Brain microvascular endothelial cell (primary cell): Measurements from ENCODE around the gene LYPD8.

ENCODE experiments used
- DNase-seq: peaks from one replicate; pipeline ENCODE4 v3.0.0-alpha.2; 2020
- H3K27ac ChIP-seq: fragments of 250-450 bp; sonication (Bioruptor Pico); 2 replicates; pipeline ENCODE4 v1.5.1; 2020; ENCODE audit warnings: mild to moderate bottlenecking, moderate library complexity
- H3K27me3 ChIP-seq: fragments of 250-450 bp; sonication (Bioruptor Pico); replicated peaks from 2 replicates; pipeline ENCODE4 v1.5.1; 2020; ENCODE audit warnings: mild to moderate bottlenecking
- H3K36me3 ChIP-seq: fragments of 250-450 bp; sonication (Bioruptor Pico); replicated peaks from 2 replicates; pipeline ENCODE4 v1.5.1; 2020; ENCODE audit warnings: mild to moderate bottlenecking
- H3K4me3 ChIP-seq: 2 replicates; pipeline ENCODE4 v1.5.1; 2011; ENCODE audit warnings: low read depth, mild to moderate bottlenecking, control low read depth, low read length, moderate library complexity
- CTCF ChIP-seq: IDR thresholded peaks from 2 replicates; pipeline ENCODE4 v1.5.1; 2011; ENCODE audit warnings: low read depth, mild to moderate bottlenecking, moderate library complexity, low read length, control low read depth, inconsistent platforms; ENCODE audit errors: missing control alignments
- in situ Hi-C: cut with HindIII; loops from 2 replicates; pipeline ENCODE4 v1.10.0; 2017; ENCODE audit warnings: low sequenced_read_pairs, low pct_ligation_motif_present

Gene LYPD8

GRCh38 chr1:248695451-248696132, 60.0 kb downstream of the LYPD8 start:
- Histone ChIP-seq H3K27ac (no peak overlapping the region), H3K36me3 (no peaks in the 10 kb centered on the region), H3K4me3 (no peak overlapping the region), H3K27me3 (no peaks in the 10 kb centered on the region)
- in situ Hi-C loops = no loop called here
- DNase-seq = peak; percentile 1
- no peak for TF ChIP-seq CTCF

GRCh38 chr1:248691567-248692155, 63.9 kb downstream of the LYPD8 start:
- Histone ChIP-seq H3K4me3 (no peak overlapping the region), H3K27me3 (no peaks in the 10 kb centered on the region), H3K27ac (no peak overlapping the region), H3K36me3 (no peaks in the 10 kb centered on the region)
- in situ Hi-C loops = no loop called here
- no peak for TF ChIP-seq CTCF
- DNase-seq = no peak
